Mucosa of descending colon (tissue), 3 donors: Measurements from ENCODE around the gene CCL27. TPM values are rescaled to one million over a fixed set of nuclear protein-coding genes. Genes with fewer than 3 reads are reported as not detected.

Experiments used
- ATAC-seq: fragments of 200-7000 bp; cut with Tn5 transposase; one replicate; pipeline ENCODE4 v1.9.1; 2020; ENCODE audit warnings: mild to moderate bottlenecking, moderate library complexity
- DNase-seq, 3 donors: peaks; one replicate each; pipeline ENCODE4 v3.0.0-alpha.2; 2020
- H3K36me3 ChIP-seq: fragments of 200-600 bp; one replicate; pipeline ENCODE4 v1.8.0; 2021; ENCODE audit warnings: low read depth, mild to moderate bottlenecking
- H3K4me1 ChIP-seq: fragments of 200-600 bp; one replicate; pipeline ENCODE4 v1.8.0; 2021; ENCODE audit warnings: low read depth, mild to moderate bottlenecking
- H3K4me3 ChIP-seq: fragments of 200-600 bp; one replicate; pipeline ENCODE4 v1.8.0; 2021; ENCODE audit warnings: mild to moderate bottlenecking
- H3K9me3 ChIP-seq: fragments of 200-600 bp; one replicate; pipeline ENCODE4 v1.8.0; 2021; ENCODE audit warnings: mild to moderate bottlenecking
- intact Hi-C, 2 donors: fragments of 100-400 bp; cut with DNase I in 1 of 2; cut with micrococcal nuclease in 1 of 2; formaldehyde crosslinking; loops; one replicate each; pipeline versions ENCODE4 v1.11.0 to v1.11.1; 2022; cut with DNase I, micrococcal nuclease
- total RNA-seq, 3 donors: library from RNA; stranded (reverse); fragmentation: NEBNext Ultra II Directional in 2 of 3; extraction: Animal tissue kit (Norgen Biotek cat#: 25700) in 2 of 3; gene quantifications; one replicate each; pipeline versions ENCODE4 v1.2.1 to v1.2.4, GENCODE V29; 2021 to 2023
- TF ChIP-seq, protein P1 (sequence below): fragments of 200-600 bp; IDR thresholded peaks from one replicate; pipeline ENCODE4 v1.8.0; 2022; ENCODE audit warnings: antibody characterized with exemption, mild to moderate bottlenecking
- donor health status: DM: no; HTN: no; CAD: no; lungs with moderate emphysema.
- donor health status: DM: no; HTN: no; CAD: no.
- donor health status: DM: no; HTN: yes; CAD: no.

CCL27 gene
- total RNA-seq, 3 donors from 2014 or later = not detected

DNA sequence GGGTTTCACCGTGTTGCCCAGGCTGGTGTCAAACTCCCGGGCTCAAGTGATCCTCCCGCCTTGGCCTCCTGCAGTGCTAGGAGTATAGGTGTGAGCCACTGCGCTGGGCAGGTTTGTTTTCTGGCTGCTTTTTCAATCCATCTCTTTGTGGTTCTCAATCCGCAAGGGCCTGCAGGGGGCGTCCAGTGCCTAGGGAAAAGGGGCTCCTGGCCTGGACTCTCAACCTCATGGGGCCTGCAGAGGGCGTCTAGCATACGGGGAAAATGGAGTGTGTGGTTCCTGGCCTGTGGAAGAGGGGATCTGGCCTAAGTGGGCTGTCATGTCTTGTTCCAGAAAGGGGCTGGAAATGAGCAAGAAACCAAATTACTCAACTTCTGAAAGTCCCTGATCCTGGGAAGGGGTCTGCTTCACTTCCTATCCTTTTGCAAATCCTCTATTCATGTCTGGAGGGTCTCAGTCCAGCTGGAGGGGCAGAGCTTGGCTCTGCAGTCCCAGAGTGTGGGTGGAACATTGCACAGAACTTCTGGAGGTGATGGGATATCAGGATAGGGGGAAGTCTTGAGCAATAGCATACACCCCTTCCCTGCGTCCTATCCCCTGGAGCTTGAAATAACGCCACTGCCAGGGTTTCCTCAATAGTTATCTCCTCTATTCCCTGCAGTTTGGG lies 12.7 kb upstream of the CCL27 start:
- H3K4me1 ChIP-seq = no peaks in the 10 kb centered on the region
- ATAC-seq (peak; percentile 93), DNase-seq (peak; percentile 69 to 88 (median 82))
- H3K9me3 ChIP-seq = no peaks in the 10 kb centered on the region
- no peak overlapping the region for H3K4me3 ChIP-seq
- intact Hi-C loops = no loop called here
- TF ChIP-seq, protein P1, sequence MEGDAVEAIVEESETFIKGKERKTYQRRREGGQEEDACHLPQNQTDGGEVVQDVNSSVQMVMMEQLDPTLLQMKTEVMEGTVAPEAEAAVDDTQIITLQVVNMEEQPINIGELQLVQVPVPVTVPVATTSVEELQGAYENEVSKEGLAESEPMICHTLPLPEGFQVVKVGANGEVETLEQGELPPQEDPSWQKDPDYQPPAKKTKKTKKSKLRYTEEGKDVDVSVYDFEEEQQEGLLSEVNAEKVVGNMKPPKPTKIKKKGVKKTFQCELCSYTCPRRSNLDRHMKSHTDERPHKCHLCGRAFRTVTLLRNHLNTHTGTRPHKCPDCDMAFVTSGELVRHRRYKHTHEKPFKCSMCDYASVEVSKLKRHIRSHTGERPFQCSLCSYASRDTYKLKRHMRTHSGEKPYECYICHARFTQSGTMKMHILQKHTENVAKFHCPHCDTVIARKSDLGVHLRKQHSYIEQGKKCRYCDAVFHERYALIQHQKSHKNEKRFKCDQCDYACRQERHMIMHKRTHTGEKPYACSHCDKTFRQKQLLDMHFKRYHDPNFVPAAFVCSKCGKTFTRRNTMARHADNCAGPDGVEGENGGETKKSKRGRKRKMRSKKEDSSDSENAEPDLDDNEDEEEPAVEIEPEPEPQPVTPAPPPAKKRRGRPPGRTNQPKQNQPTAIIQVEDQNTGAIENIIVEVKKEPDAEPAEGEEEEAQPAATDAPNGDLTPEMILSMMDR = peak; percentile 34
- H3K36me3 ChIP-seq = no peaks in the 10 kb centered on the region

DNA sequence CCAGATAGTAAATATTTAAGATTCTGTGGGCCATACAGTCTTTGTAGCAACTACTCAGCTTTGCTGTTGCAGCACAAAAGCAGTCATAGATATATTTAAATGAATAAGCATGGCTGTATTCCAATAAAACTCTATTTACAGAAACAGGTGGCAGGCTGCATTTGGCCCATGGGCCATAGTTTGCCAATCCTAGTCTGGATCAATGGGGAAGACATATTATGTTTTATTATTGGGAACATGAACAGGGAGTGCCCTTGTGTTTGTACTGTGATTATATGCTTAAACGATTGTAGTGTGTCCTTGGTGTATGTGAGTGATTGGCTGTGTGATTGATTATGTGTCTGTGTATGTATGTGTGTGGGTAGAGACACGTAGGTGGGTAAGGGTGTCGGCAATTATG lies 12.0 kb upstream of the CCL27 start:
- Histone ChIP-seq H3K9me3 (no peaks in the 10 kb centered on the region), H3K4me3 (no peak overlapping the region), H3K4me1 (no peaks in the 10 kb centered on the region), H3K36me3 (no peaks in the 10 kb centered on the region)
- ATAC-seq (peak; percentile 51), DNase-seq (no peak)
- TF ChIP-seq, protein P1 = no peak
- intact Hi-C loops = no loop called here

DNA sequence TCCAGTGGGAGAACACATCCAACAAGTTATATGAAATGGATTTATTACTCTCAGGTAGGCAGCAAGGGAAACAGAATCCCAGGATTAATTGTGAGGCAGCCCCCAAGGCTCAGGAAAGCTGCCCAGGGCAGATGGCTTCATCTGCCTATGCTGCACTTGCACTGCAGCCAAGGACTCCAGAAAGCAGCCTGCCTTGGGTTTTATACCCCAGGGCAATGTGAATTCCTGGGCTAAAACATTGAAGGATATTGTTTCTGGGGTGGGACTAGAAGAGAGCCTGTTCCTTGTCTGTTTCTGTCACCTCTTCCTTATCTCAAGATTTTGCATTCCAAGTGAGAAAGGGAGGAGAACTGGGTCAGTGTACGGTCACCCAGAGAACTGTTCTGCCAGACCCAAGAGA lies 8.8 kb upstream of the CCL27 start:
- Histone ChIP-seq H3K4me3 (no peak overlapping the region), H3K4me1 (no peaks in the 10 kb centered on the region), H3K36me3 (no peaks in the 10 kb centered on the region), H3K9me3 (no peaks in the 10 kb centered on the region)
- intact Hi-C loops = no loop called here
- DNase-seq = no peak
- ATAC-seq = no peak
- TF ChIP-seq, protein P1 = no peak

GRCh38 chr9:34669809-34670562 lies 7.5 kb upstream of the CCL27 start:
- peaks cover 3% of the 10 kb centered on the region for H3K36me3 ChIP-seq
- no peak overlapping the region for H3K4me3 ChIP-seq
- no peaks in the 10 kb centered on the region for H3K9me3 ChIP-seq
- no peak for DNase-seq
- no peak for ATAC-seq
- TF ChIP-seq, protein P1 = no peak
- intact Hi-C loops = no loop called here
- H3K4me1 ChIP-seq = no peaks in the 10 kb centered on the region

DNA sequence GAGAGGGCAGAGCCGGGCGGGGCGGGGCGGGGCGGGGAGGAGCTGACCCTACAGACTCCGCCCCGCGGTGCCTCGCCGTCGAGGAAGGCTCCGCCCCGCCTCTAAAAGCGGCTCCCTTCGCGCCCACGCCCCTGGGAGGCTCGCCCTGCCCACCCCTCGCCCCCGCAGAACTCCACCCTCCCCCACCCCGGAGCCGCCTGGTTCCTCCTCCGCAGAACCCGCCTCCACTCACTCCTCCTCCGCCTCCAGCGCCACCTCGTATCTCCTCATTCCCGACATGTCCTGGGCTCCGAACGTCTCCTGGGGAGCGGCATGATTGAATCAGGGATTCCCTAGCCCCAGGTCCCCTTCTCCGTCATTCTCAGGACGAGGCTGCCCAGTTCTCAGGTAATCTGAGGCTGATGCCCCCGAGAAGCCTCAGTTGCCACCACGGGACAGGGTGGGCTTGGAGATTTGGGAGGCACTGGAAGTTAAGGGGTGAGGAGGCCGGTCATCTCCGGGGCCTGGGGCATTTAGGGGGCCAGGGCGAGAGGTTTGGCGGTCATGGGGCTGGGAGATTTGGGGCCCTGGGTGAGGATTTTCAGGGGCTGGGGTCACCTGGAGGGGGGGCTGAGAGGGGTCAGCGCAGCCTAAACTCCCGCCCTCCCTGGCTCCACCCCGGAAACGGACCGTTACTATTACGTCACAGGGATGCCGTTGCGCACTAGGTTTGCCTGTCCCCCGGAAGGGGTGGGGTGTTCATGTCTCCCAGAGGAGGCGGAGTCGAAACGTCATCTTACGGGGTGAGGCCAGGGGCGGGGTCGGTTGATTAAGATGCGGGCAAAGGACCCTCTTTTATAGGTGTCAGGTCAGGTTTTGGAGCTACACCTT lies 3.2 kb upstream of the CCL27 start:
- Histone ChIP-seq H3K4me1 (peaks cover 4% of the 10 kb centered on the region), H3K9me3 (no peaks in the 10 kb centered on the region), H3K36me3 (peaks cover 3% of the 10 kb centered on the region), H3K4me3 (peak overlapping the region; percentile 57)
- ATAC-seq (peak; percentile 92), DNase-seq (peak; percentile 95 to 98 (median 96))
- intact Hi-C loops = no loop called here
- TF ChIP-seq, protein P1 = no peak
